Neural progenitor cell (in vitro differentiated cells): ENCODE results near the gene NKX2-1.

Experiments used
- EZH2 ChIP-seq: fragments of 200-600 bp; sonication (generic); IDR thresholded peaks from 2 replicates; pipeline ENCODE4 v1.6.1; 2017; ENCODE audit warnings: antibody characterized with exemption, mild to moderate bottlenecking, moderate library complexity
- EZH2phosphoT487 ChIP-seq: fragments of 200-600 bp; sonication (generic); IDR thresholded peaks from 2 replicates; pipeline ENCODE4 v1.6.1; 2017; ENCODE audit warnings: antibody characterized with exemption
- TF ChIP-seq, protein P1 (sequence below): fragments of 200-600 bp; sonication (generic); IDR thresholded peaks from 2 replicates; pipeline ENCODE4 v1.5.1; 2017; ENCODE audit warnings: antibody characterized with exemption, mild to moderate bottlenecking

DNA sequence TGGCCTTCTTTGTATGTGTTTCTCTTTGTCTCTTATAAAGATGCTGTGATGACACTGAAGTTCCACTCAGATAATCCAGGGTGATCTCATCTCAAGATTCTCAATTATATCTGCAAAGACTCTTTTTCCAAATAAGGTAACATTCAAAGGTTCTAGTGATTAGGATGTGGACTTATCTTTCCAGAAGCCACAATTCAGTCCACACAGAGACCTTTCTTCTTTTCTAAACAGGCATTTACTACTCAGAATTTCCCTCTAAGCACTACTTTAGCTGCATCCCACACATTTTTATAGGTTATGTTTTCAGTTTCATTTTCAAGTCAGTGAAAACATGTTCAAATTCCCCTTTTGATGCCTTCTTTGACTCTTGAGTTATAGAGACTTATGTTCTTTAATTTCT is 9.0 kb upstream of the NKX2-1 start:
- peak; percentile 26 for TF ChIP-seq EZH2
- TF ChIP-seq, protein P1, sequence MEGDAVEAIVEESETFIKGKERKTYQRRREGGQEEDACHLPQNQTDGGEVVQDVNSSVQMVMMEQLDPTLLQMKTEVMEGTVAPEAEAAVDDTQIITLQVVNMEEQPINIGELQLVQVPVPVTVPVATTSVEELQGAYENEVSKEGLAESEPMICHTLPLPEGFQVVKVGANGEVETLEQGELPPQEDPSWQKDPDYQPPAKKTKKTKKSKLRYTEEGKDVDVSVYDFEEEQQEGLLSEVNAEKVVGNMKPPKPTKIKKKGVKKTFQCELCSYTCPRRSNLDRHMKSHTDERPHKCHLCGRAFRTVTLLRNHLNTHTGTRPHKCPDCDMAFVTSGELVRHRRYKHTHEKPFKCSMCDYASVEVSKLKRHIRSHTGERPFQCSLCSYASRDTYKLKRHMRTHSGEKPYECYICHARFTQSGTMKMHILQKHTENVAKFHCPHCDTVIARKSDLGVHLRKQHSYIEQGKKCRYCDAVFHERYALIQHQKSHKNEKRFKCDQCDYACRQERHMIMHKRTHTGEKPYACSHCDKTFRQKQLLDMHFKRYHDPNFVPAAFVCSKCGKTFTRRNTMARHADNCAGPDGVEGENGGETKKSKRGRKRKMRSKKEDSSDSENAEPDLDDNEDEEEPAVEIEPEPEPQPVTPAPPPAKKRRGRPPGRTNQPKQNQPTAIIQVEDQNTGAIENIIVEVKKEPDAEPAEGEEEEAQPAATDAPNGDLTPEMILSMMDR: no peak
- TF ChIP-seq EZH2phosphoT487: peak; percentile 28
